SKM-1 (cell line): ENCODE results near the gene GPR162.

Experiments
- DNase-seq: peaks from one replicate; lab custom pipeline; 2025; ENCODE audit not compliant: unreplicated experiment; lab: John Stamatoyannopoulos, UW

The GPR162 gene

DNA sequence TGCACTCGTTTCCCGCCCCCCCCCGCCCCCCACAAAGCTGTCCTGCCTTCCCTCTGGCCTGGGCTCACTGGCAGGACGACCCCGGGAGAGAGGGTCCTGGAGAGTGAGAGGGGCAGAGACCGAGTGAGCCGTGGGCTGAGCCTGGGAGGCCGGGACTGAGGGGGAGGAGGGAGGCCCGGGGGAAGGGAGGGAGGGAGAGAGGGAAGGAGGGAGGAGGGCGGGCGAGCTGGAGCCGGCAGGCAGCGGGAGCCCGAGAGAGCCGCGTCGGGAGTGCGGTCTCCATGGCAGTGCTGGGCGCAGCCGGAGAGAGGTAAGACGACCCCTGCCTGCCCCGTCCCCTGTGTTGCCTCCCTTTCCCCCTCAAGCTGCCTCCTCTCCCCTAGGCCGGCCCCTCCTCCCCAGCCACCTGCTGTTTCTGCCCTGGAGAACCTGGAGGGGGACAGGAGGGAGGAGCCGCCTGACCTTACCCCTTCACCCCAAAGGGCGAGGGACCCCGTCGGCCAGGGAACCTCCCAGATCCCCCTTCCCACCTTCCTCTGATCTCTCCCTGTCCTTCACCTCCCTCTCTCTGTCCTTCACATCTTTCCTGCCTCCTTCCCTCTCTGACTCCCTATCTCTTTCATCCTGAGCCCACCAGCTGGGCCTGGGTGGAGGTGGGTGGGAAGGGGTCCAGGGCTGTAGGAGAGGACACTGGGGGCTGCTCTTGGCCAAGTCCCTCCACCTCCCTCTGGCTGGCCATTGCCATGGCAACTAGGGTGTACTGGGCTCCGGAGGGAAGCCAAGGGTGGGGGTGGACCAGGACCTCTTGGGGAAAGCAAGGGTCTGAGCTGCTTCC is at the start of gene GPR162:
TSS of gene GPR162 (plus strand) at position 231 of the 835 bp plus-strand sequence. CDS start 2,078 bp downstream, outside the sequence.
- no peak for DNase-seq

DNA sequence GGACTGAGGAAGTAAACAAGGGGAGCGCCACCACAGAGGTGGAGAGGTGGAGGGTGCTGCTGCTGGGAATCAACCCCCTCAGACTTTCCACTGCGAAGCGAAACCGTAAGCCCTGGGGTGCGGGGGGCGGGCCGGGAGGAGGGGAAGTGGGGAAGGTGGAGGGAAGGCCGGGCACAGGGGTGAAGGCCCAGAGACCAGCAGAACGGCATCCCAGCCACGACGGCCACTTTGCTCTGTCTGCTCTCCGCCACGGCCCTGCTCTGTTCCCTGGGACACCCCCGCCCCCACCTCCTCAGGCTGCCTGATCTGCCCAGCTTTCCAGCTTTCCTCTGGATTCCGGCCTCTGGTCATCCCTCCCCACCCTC is 49.3 kb upstream of the GPR162 start, which contains the start of gene LAG3:
TSS of gene LAG3 (plus strand) at position 190 of the 365 bp plus-strand sequence. CDS start 333 bp downstream, outside the sequence.
- no peak for DNase-seq

GRCh38 chr12:6772726-6773589 is 48.7 kb upstream of the GPR162 start:
- no peak for DNase-seq

- no peak for DNase-seq
These were observed 47.9 kb upstream of the GPR162 start for GRCh38 chr12:6773590-6774351.

GRCh38 chr12:6774499-6775062 is 47.0 kb upstream of the GPR162 start:
- no peak for DNase-seq

GRCh38 chr12:6775185-6776174 is 46.1 kb upstream of the GPR162 start:
- no peak for DNase-seq

- DNase-seq: no peak
These were observed 44.2 kb upstream of the GPR162 start for GRCh38 chr12:6777386-6777785.

DNA sequence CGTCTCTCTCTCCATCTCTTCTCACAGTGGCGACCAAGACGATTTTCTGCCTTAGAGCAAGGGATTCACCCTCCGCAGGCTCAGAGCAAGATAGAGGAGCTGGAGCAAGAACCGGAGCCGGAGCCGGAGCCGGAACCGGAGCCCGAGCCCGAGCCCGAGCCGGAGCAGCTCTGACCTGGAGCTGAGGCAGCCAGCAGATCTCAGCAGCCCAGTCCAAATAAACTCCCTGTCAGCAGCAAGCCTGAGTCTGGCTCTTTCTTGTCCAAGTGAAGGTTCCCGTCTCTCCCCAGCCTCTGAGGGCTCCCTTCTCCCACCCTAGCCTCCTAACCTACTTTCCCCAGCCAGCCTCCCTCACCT is 43.4 kb upstream of the GPR162 start:
- no peak for DNase-seq

DNA sequence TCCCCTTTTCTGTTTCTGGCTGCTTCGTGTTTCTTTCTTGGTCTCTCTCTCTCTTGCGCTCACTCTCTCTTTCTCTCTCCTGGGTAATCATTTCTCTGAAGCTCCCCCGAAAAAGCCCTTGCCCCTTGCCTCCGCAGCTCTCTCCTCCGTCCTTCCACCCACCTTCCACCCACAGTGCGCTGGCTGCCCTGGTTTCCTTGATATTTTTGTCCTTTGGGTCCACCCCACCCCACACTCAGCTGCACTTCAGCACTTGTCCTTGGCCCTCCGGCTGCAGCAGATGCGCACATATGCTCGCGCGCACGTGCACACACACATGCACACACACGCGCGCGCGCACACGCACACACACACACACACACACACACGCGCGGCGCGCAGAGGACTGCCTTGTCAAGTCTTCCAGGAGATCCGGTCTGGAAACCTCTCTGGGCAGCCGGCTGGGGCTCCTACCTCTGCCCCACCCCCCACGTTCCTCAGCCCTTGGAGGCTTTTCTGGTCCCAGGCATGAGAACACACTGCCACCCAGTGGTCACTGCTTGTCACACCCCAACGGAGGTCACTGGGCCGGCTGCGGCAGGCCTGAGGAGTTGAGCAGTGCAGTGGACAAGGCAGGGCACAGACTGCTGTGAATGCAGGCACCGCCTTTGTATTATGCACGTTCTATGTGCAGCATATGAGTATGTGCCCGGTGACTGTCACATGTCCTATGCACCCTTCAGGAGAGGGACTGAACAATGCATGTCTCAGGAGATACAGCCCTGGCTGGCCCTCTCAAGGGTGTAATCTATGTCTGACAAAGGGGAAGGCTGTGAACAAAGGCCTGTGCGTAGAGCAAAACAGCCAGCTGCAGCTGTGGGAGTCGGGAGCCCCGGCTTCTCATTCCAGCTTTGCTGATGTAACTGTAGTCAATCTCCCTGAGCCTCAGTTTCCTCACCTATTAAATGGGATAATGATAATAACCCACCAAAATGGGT is 42.8 kb upstream of the GPR162 start:
- DNase-seq: peak; percentile 53

DNA sequence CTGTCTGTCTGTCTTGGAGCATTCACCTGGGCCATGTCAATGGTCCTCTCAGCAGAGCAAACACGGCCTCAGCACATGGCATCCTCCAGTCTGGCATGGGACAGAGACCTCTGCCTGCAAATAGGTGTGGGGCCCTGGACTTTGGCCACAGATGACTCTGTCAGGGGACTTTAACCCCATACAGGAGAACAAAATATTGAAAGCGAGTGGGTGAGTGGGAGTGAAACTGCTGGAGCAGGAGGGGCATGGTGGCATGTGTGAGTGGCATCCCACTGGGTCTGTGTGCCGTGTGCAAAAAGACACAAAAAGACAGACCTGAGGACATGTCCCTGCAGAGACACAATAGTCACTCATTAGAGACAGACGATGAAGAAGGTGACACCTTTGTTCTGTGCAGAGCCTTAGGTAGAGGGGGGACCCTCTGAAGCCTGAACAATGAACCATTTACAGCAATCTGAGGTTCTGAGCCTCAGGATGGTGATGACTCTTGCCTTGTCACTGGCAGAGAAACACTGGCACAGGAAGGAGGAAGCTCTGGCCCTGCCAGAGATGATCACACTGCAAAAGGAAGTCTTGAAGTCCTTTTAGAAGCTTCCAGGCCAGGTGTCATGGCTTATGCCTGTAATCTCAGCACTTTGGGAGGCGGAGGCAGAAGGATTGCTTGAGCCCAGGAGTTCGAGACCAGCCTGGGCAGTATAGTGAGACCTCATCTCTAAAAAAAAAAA is 41.8 kb upstream of the GPR162 start:
- DNase-seq: no peak

GRCh38 chr12:6780573-6780972 is 41.0 kb upstream of the GPR162 start:
- no peak for DNase-seq

DNA sequence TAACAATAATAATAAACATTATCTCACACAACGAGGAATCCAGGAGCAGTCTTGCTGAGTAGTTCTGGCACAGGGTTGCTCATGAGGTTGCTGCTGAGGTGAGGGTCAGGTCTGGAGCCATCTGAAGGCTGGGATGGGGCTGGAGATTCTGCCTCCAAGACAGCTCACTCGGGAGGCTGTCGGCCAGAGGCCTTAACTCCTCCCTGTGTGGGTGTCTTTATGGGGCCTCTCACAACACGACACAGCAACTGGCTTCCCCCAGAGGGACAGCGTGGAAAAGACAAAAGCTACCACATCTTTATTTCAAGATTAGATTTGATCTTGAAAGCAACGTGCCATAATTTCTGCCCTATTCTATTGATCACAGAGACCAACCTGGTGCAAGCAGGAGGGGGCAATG is 39.5 kb upstream of the GPR162 start:
- DNase-seq: no peak

DNA sequence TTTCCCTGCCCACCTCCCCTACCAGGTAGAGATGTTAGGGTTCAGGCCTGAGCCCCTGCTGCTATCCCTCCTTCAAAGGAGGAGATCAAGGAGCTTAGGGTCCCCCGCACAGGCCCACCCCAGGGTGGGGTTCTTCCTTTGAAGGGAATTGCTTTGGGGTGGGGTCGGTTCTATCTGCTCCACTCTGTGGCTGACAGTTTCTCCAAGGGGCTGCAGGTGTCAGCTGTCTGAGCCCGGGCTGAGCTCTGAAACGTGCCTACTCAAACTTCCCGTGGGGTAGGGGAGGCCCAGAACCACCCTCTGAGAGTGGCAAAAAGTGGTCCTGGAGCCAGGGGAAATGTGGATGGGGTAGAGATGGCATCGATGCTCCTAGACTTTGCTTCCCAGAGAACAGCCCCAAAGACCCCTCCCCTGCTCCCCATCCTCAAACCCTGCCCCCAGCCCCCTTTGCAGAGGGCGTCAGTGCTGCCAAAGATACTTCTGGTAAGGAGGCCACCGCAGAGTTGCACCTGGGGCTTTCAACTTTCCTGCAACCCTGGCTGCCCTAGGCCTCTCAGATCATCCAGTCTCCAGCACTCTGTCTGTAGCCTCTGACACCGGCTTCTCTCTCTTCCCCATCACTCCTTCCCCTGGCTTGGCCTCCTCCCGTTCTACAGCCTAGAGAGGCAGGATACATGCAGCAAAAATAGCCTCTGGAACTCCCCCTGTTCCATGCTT is 38.6 kb upstream of the GPR162 start:
- no peak for DNase-seq

DNA sequence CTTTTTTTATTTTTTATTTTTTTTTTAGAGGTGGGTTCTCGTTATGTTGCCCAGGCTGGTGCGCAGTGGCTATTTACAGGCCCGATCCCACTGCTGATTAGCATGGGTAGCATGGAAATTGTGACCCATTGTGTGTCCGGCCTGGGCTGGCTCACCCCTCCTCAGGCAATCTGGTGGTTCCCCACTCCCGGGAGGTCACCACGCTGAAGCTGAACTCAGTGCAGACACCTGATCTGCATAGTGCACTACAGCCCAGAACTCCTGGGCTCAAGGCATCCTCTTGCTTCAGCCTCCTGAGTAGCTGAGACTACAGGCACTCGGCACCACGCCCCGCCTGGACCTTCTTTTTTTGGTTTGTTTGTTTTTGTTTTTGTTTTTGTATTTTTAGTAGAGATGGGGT is 37.8 kb upstream of the GPR162 start:
- no peak for DNase-seq

DNA sequence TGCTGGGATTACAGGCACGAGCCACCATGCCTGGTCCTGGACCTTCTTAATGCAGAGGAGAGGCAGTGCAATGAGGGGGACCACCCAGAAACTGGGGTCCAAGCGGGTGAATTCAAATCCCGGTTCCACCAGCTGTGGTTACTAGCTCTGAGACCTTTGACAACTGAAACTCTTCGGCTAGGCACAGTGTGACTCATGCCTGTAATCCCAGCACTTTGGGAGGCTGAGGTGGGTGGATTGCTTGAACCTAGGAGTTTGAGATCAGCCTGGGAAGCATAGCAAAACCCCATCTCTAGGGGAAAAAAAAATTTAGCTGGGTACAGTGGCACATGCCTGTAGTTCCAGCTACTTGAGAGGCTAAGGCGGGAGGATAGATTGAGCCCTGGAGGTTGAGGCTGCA is 37.3 kb upstream of the GPR162 start:
- no peak for DNase-seq

DNA sequence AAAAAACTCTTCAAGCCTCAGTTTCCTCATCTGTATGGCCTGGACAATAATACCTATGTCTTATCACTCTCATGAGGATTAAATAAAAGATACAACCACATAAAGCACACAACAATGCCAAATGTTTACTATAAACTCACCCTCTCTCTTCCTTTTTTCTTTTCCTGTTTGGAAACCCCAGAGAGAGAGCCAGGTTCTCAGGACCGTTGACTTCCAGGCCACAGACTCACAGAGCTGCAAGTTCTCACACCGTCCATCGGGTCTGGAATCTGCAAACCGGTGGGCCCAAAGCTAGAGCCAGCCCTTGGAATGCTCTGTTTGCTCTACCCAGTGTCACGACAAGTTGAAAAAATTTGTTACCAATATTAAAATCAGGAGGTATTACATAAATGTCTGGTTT is 36.9 kb upstream of the GPR162 start:
- no peak for DNase-seq

- no peak for DNase-seq
These were observed 35.1 kb upstream of the GPR162 start for GRCh38 chr12:6786416-6787094.
